Right atrium auricular region (tissue), 2 donors: Measurements from ENCODE around the gene URB2. TPM values are rescaled to one million over a fixed set of nuclear protein-coding genes. Genes with fewer than 3 reads are reported as not detected.

Experiments
- DNase-seq: peaks from one replicate; pipeline ENCODE4 v3.0.0-alpha.2; 2019; ENCODE audit warnings: low spot score
- H3K27ac ChIP-seq, 2 donors: fragments of 200-600 bp; sonication (generic); 1 replicate in 1 of 2; 2 replicates in 1 of 2; pipeline ENCODE4 v1.5.1; 2016 to 2019
- H3K27me3 ChIP-seq, 2 donors: fragments of 200-600 bp; sonication (generic); one replicate each; pipeline versions ENCODE4 v1.5.1 to v1.6.0; 2017 to 2019
- H3K36me3 ChIP-seq: fragments of 200-600 bp; sonication (generic); one replicate; pipeline ENCODE4 v1.5.1; 2016
- H3K4me1 ChIP-seq, 2 donors: fragments of 200-600 bp; sonication (generic); one replicate each; pipeline versions ENCODE4 v1.5.1 to v1.6.0; 2017 to 2019
- H3K4me3 ChIP-seq, 2 donors: fragments of 200-600 bp; sonication (generic); 1 replicate in 1 of 2; 2 replicates in 1 of 2; pipeline ENCODE4 v1.5.1; 2017 to 2019; ENCODE audit warnings: mild to moderate bottlenecking in 1 of 2, moderate library complexity in 1 of 2
- H3K9me3 ChIP-seq, 2 donors: fragments of 200-600 bp; sonication (generic); one replicate each; pipeline ENCODE4 v1.5.1; 2019
- total RNA-seq, 2 donors: library from RNA; depleted of rRNA; stranded (reverse); fragments of >200 nt; gene quantifications; one replicate each; pipeline ENCODE4 v1.1.0, GENCODE V29; 2016
- TF ChIP-seq, protein P1 (sequence below), 2 donors: fragments of 200-600 bp; sonication (generic); IDR thresholded peaks; one replicate each; pipeline ENCODE4 v1.5.1; 2019; ENCODE audit warnings: antibody characterized with exemption in 2 of 2

Gene URB2
- total RNA-seq = 1 to 10 TPM; 4.5 to 7.1 TPM

GRCh38 chr1:229625915-229626831 lies at the start of gene URB2, which contains the start of gene TAF5L:
URB2 (plus strand) TSS chr1:229626247; CDS start chr1:229627634, 1,387 bp downstream.
TAF5L (minus strand) TSS chr1:229626122; CDS start chr1:229614482, 11,640 bp downstream.
- Histone ChIP-seq H3K4me3 (peak within 1 kb of the TSS; percentile 82 to 87), H3K9me3 (no peaks in the 10 kb centered on the region), H3K36me3 (no peaks in the 10 kb centered on the region), H3K27ac (peak within 1 kb of the TSS; percentile 89 to 93), H3K4me1 (peaks cover 0 to 44% of the 10 kb centered on the region in 2 donors), H3K27me3 (no peaks in the 10 kb centered on the region)
- peak; percentile 84 for DNase-seq
- TF ChIP-seq, protein P1, sequence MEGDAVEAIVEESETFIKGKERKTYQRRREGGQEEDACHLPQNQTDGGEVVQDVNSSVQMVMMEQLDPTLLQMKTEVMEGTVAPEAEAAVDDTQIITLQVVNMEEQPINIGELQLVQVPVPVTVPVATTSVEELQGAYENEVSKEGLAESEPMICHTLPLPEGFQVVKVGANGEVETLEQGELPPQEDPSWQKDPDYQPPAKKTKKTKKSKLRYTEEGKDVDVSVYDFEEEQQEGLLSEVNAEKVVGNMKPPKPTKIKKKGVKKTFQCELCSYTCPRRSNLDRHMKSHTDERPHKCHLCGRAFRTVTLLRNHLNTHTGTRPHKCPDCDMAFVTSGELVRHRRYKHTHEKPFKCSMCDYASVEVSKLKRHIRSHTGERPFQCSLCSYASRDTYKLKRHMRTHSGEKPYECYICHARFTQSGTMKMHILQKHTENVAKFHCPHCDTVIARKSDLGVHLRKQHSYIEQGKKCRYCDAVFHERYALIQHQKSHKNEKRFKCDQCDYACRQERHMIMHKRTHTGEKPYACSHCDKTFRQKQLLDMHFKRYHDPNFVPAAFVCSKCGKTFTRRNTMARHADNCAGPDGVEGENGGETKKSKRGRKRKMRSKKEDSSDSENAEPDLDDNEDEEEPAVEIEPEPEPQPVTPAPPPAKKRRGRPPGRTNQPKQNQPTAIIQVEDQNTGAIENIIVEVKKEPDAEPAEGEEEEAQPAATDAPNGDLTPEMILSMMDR (IDR thresholded peaks at IDR 0.05) = no peak

DNA sequence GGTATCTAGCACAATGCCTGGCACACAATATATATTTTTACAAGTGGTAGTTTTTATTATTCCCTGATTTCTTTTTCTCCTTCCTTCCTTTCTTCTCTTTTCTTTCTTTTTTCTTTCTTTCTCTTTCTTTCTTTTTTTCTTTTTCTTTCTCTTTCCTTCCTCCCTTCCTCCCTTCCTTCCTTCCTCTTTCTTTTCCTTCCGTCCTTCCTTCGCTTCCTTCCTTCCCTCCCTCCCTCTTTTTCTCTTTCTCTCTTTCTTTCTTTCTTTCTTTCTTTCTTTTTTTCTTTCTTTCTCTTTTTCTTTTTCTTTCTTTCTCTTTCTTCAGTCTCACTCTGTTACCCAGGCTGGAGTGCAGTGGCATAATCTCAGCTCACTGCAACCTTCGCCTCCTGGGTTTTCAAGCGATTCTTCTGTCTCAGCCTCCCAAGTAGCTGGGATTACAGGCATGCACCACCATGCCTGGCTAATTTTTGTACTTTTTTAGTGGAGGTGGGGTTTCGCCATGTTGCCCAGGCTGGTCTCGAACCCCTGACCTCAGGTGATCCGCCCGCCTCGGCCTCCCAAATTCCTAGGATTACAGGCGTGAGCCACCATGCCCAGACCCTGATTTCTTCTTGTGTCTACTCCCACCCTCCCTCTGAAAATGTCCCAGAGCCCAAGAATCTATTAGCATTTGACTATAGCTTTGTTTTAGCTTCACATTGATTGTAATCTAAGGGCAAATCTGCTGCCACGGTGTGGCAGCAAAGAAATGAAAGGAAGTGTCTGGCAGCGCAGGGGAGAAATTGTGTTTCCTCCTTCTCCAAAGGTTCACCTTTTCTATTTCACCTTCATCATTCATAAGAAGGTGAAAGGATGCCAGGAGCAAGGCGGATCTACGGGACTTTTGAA lies 47.6 kb upstream of the URB2 start:
- DNase-seq = no peak
- Histone ChIP-seq H3K9me3 (no peaks in the 10 kb centered on the region), H3K4me1 (peaks cover 0 to 24% of the 10 kb centered on the region in 2 donors), H3K27ac (peak overlapping the region; percentile 44 to 69), H3K36me3 (no peaks in the 10 kb centered on the region), H3K27me3 (no peaks in the 10 kb centered on the region), H3K4me3 (peak overlapping the region in 1 of 2 donors; percentile 13)
- TF ChIP-seq, protein P1 (IDR thresholded peaks at IDR 0.05) = no peak

DNA sequence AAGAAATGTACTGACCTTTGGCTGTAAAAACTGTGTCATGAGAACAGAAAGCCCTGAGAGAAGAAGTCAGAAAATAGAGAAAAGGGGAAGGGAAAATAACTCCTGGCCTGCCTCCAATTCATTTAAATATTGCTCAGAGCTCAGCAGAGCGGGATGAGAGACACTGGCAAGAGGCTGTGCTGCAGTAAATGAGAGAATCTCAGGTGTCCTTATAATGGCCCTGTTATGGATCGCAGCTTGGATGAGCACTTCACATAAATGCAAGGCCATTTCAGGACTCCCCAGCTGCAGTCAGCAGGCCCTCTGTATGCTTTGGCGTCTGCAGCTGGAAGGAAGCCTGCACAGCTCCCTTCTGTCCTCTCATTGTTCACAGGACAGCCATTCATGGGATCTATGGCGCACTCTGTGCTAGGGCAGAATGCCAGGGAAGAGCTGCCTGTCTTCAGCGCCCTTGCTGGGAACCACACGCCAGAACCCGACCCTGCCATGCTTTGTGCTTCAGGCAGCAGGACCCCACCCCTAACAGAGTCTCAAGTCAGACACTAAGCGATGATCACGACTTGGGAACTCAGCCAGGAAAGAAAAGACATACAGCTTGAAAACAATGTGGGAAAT lies 46.9 kb upstream of the URB2 start:
- Histone ChIP-seq H3K4me1 (peaks cover 0 to 24% of the 10 kb centered on the region in 2 donors), H3K4me3 (peak overlapping the region; percentile 1 to 13), H3K27me3 (no peaks in the 10 kb centered on the region), H3K36me3 (no peaks in the 10 kb centered on the region), H3K9me3 (no peaks in the 10 kb centered on the region), H3K27ac (peak overlapping the region; percentile 44 to 69)
- DNase-seq = no peak
- TF ChIP-seq, protein P1 (IDR thresholded peaks at IDR 0.05) = no peak

DNA sequence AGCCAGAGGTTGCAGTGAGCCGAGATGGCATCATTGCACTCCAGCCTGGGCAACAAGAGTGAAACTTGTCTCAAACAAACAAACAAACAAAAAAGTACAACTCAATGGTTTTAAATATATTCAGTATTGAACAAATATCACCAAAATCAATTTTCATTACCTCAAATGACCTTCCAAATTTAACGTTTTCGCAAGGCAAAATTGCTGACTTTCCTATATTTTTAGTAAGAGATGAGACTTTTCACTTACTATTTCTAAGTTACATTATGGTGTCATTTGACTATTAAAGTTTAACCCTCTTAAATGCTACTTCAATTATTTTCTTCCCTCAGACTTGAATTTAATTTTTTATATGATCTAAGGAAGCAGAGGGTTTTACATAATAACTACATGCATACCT lies 44.6 kb upstream of the URB2 start:
- H3K27me3 ChIP-seq = no peaks in the 10 kb centered on the region
- no peaks in the 10 kb centered on the region for H3K9me3 ChIP-seq
- no peak for DNase-seq
- no peaks in the 10 kb centered on the region for H3K36me3 ChIP-seq
- H3K4me1 ChIP-seq = peaks cover 0 to 24% of the 10 kb centered on the region in 2 donors
- H3K4me3 ChIP-seq = no peak overlapping the region
- H3K27ac ChIP-seq = peak overlapping the region in 1 of 2 donors; percentile 66
- TF ChIP-seq, protein P1 (IDR thresholded peaks at IDR 0.05) = no peak

DNA sequence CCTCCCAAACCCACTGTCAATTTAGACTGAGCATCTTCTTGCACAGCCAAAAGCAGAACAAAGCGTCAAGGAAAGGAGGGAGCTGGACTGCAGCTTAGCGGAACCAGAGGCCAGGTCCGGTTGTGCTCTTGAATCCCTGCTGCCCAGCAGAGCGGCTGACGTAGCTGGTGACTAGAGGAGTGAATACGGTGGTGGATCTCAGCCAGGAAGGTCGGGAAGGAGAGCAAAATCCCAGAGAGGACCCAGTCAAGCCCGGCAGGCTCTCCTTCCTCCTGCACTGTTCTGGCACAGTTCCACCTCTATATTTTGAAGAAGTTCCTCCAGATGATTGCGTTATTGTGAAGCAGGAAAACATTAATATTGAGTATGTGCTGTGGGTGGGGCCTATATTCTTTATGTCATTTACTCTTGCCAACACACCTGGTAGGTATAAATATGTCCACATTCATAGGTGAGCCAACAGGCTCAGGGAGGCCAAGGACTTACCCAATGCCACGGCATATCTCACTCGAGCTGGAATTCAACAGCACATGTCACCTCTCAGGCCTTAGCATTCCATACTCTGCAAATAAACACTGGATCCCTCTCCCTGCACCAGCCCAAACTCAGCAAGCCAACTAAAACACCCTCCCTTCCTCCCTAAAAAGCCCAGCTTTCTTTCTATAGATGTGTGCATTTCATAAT lies 43.9 kb upstream of the URB2 start:
- TF ChIP-seq, protein P1 (IDR thresholded peaks at IDR 0.05) = no peak
- Histone ChIP-seq H3K4me3 (no peak overlapping the region), H3K36me3 (no peaks in the 10 kb centered on the region), H3K27ac (peak overlapping the region; percentile 39 to 66), H3K4me1 (peaks cover 0 to 24% of the 10 kb centered on the region in 2 donors), H3K27me3 (no peaks in the 10 kb centered on the region), H3K9me3 (no peaks in the 10 kb centered on the region)
- no peak for DNase-seq
